Measurements from ENCODE around the gene SDC3.

GRCh38 chr1:30929135-30929889 lies 20.8 kb upstream of the SDC3 start:
- TF ChIP-seq CTCF (IDR thresholded peaks at IDR 0.05), result peak; percentile 86
- TF ChIP-seq EZH2 (IDR thresholded peaks at IDR 0.05; ENCODE audit: borderline replicate concordance, insufficient read depth, low read depth, low read length, poor library complexity, severe bottlenecking), result no peak

Measured in B cell (primary cell).